GM04503 (cell line): Measurements from ENCODE around the gene PER1.
"Not testable (repeated sequence)": the region's sequence is repeated elsewhere in the genome, so short reads cannot be mapped to it uniquely, and the experiment has no call there.

Experiments
- DNase-seq: peaks from one replicate; pipeline ENCODE4 v3.0.0-alpha.2; 2012; ENCODE audit warnings: low read depth

Gene PER1

GRCh38 chr17:8152112-8152775 lies at the start of gene PER1:
Gene PER1, minus strand, starts transcription at chr17:8152404. Its CDS starts 1,698 bp downstream, at chr17:8150706.
- DNase-seq, result peak; percentile 76

GRCh38 chr17:8192070-8192815 lies 40.0 kb upstream of the PER1 start:
- no peak for DNase-seq

GRCh38 chr17:8190506-8190905 lies 38.3 kb upstream of the PER1 start:
- no peak for DNase-seq

- peak; percentile 93 for DNase-seq
These were observed 37.7 kb upstream of the PER1 start, which contains the start of gene BORCS6 for GRCh38 chr17:8189711-8190477. Gene BORCS6, minus strand, starts transcription at chr17:8190180. Its CDS starts 40 bp downstream, at chr17:8190140.

- no peak for DNase-seq
These were observed 37.0 kb upstream of the PER1 start for GRCh38 chr17:8189041-8189710.

- DNase-seq, result no peak
These were observed 36.1 kb upstream of the PER1 start for GRCh38 chr17:8188263-8188839.

- peak; percentile 99 for DNase-seq
These were observed 35.5 kb upstream of the PER1 start for GRCh38 chr17:8187517-8188262.

GRCh38 chr17:8186787-8187516 lies 34.7 kb upstream of the PER1 start:
- peak; percentile 89 for DNase-seq

- no peak for DNase-seq
These were observed 34.2 kb upstream of the PER1 start for GRCh38 chr17:8186446-8186786.

- DNase-seq, result no peak
These were observed 33.6 kb upstream of the PER1 start for GRCh38 chr17:8185582-8186445.

GRCh38 chr17:8176998-8177731 lies 25.0 kb upstream of the PER1 start:
- no peak for DNase-seq

- no peak for DNase-seq
These were observed 24.2 kb upstream of the PER1 start, which contains the start of gene TMEM107 for GRCh38 chr17:8176197-8176940. Gene TMEM107, minus strand, starts transcription at chr17:8176380. Its CDS starts 94 bp downstream, at chr17:8176286.

- no peak for DNase-seq
These were observed 23.6 kb upstream of the PER1 start for GRCh38 chr17:8175795-8176196.

GRCh38 chr17:8173871-8174322 lies 21.7 kb upstream of the PER1 start:
- no peak for DNase-seq

GRCh38 chr17:8173056-8173870 lies 21.1 kb upstream of the PER1 start:
- peak; percentile 93 for DNase-seq

- not testable (repeated sequence) for DNase-seq
These were observed 18.0 kb upstream of the PER1 start for GRCh38 chr17:8170186-8170585.

- no peak for DNase-seq
These were observed 15.3 kb upstream of the PER1 start for GRCh38 chr17:8167526-8167925.
